Mononuclear cell (primary cell): ENCODE measurements around the gene ITGB1. TPM values are rescaled to one million over a fixed set of nuclear protein-coding genes. Genes with fewer than 3 reads are reported as not detected.

ENCODE experiments used
- H3K27me3 ChIP-seq: 2 replicates; pipeline ENCODE4 v1.6.0; 2011; ENCODE audit warnings: low read length, control low read depth; ENCODE audit not compliant: insufficient read depth
- H3K4me1 ChIP-seq: 2 replicates; pipeline ENCODE4 v1.5.1; 2011; ENCODE audit warnings: mild to moderate bottlenecking, low read length, control low read depth; ENCODE audit not compliant: insufficient read depth
- H3K4me3 ChIP-seq: 2 replicates; pipeline ENCODE4 v1.5.1; 2011; ENCODE audit warnings: mild to moderate bottlenecking, low read length, moderate library complexity
- H3K9me3 ChIP-seq: 2 replicates; pipeline ENCODE4 v1.5.1; 2011; ENCODE audit warnings: low read depth, mild to moderate bottlenecking, control low read depth, low read length
- total RNA-seq: library from RNA; depleted of rRNA; stranded (reverse); fragments of >200 nt; gene quantifications from one replicate; pipeline ENCODE4 v1.2.3, GENCODE V29; 2012

Gene ITGB1
- total RNA-seq, 1 donor, result 214 TPM

GRCh38 chr10:32953277-32953927 lies 4.6 kb downstream of the ITGB1 start:
- H3K4me3 ChIP-seq, result no peak overlapping the region
- H3K4me1 ChIP-seq, result peaks cover 49% of the 10 kb centered on the region
- no peaks in the 10 kb centered on the region for H3K27me3 ChIP-seq
- H3K9me3 ChIP-seq, result no peaks in the 10 kb centered on the region

- Histone ChIP-seq H3K9me3 (no peaks in the 10 kb centered on the region), H3K27me3 (no peaks in the 10 kb centered on the region), H3K4me3 (no peak overlapping the region), H3K4me1 (peaks cover 50% of the 10 kb centered on the region)
These were observed 5.3 kb downstream of the ITGB1 start for GRCh38 chr10:32952541-32953276.

- Histone ChIP-seq H3K27me3 (no peaks in the 10 kb centered on the region), H3K9me3 (no peaks in the 10 kb centered on the region), H3K4me1 (peaks cover 48% of the 10 kb centered on the region), H3K4me3 (no peak overlapping the region)
These were observed 5.9 kb downstream of the ITGB1 start for GRCh38 chr10:32952094-32952493.

DNA sequence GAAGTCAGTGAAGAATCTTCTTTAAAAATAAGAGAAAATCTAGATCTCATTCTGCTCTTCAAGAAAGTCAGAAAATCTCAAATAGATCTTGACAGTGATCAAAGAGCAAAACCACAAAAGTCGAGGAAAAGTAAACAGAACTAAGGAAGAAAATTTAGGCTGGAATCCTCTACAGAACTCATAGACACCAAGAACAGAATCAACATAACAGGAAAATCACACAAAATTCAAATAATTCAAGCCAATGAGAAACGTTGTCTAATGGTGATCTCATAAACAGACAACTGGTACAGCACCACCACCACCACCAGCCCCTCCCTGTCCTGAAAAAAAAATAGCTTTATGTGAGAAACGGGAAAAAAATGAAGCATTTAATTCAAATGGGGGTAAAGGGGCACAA lies 6.9 kb downstream of the ITGB1 start:
- no peaks in the 10 kb centered on the region for H3K9me3 ChIP-seq
- H3K4me3 ChIP-seq, result no peak overlapping the region
- H3K27me3 ChIP-seq, result no peaks in the 10 kb centered on the region
- H3K4me1 ChIP-seq, result peaks cover 42% of the 10 kb centered on the region

GRCh38 chr10:32950591-32951108 lies 7.4 kb downstream of the ITGB1 start:
- H3K4me3 ChIP-seq, result no peak overlapping the region
- H3K4me1 ChIP-seq, result peaks cover 42% of the 10 kb centered on the region
- H3K9me3 ChIP-seq, result no peaks in the 10 kb centered on the region
- H3K27me3 ChIP-seq, result no peaks in the 10 kb centered on the region

DNA sequence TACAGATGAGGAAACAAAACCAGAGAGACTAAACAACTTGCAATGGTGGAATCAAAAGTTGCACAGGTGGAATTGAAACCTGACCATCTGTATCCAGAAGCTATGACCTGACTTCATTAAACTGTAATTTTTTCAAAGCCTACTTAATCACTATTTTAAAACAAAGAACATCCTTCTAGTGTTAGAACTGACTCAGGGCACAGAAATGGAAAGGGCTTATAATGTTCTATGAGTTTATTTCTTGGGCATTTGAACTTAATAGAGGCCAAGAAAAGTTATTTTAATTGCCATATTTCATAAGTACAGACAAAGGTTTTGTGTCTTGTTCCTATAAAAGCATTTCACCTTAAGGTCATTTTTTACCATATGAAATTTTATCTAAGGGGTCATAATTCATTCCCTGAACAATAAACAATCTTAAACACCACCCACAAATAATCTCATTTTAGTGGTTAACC lies 8.8 kb downstream of the ITGB1 start:
- Histone ChIP-seq H3K27me3 (no peaks in the 10 kb centered on the region), H3K4me3 (no peak overlapping the region), H3K4me1 (peaks cover 38% of the 10 kb centered on the region), H3K9me3 (no peaks in the 10 kb centered on the region)

DNA sequence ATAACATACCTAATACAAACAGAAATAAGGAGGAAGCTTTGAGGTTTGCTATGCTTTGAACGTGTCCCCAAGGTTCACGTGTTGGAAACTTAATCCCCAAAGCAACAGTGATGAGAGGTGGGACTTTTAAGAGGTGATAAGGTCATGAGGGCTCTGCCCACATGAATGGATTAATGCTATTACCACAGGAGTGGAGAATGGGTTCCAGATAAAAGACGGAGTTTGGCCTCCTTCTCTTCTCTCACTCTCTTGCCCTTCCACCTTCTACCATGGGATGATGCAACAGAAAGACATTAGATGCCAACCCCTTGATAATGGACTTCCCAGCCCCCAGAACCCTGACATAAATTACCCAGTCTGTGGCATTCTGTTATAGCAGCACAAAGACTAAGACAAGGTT lies 9.6 kb downstream of the ITGB1 start:
- Histone ChIP-seq H3K4me3 (no peak overlapping the region), H3K9me3 (no peaks in the 10 kb centered on the region), H3K4me1 (peaks cover 38% of the 10 kb centered on the region), H3K27me3 (no peaks in the 10 kb centered on the region)

DNA sequence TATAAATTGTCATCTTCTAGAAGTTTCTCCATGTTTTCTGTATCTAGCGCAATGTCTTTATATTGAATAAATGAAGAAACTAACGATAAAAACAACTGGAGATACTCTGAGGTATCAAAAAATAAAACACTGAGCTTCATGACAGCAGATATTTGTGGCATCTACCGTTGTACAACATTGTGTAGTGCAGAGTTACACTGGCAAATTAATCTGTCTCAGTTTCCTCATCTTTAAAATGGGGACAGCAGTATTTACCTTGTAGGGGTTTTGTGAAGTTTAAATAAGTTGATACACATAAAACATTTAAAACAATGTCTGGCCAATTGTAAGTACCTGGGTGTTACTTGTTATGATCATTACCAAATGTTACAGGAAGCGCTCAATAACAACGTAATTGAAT lies 10.4 kb downstream of the ITGB1 start:
- peaks cover 44% of the 10 kb centered on the region for H3K4me1 ChIP-seq
- H3K4me3 ChIP-seq, result no peak overlapping the region
- no peaks in the 10 kb centered on the region for H3K9me3 ChIP-seq
- H3K27me3 ChIP-seq, result no peaks in the 10 kb centered on the region

- no peak overlapping the region for H3K4me3 ChIP-seq
- peaks cover 50% of the 10 kb centered on the region for H3K4me1 ChIP-seq
- H3K9me3 ChIP-seq, result no peaks in the 10 kb centered on the region
- no peaks in the 10 kb centered on the region for H3K27me3 ChIP-seq
These were observed 11.9 kb downstream of the ITGB1 start for GRCh38 chr10:32946108-32946507.

GRCh38 chr10:32943854-32944661 lies 14.0 kb downstream of the ITGB1 start:
- Histone ChIP-seq H3K9me3 (no peaks in the 10 kb centered on the region), H3K4me1 (peaks cover 60% of the 10 kb centered on the region), H3K27me3 (no peaks in the 10 kb centered on the region), H3K4me3 (no peak overlapping the region)

DNA sequence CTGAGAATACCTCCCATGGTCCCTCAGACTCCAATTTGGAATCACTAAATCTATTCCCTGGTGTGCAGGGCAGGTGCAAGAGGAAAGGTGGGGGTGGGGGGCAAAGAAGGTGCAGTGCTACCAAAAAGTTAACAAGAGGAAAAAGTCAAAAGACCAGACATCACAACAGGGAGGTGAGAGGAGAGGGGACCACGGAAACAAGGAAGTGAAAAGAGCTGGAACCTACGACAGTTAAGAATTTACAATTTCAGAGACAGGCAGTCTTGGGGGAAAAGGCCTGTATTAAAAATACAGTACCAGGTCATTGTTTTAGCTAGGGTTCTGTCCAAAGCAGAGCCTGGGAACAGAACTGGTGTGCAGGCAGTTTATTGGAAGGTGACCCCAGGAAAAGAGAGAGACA lies 14.6 kb downstream of the ITGB1 start:
- Histone ChIP-seq H3K4me3 (no peak overlapping the region), H3K9me3 (no peaks in the 10 kb centered on the region), H3K4me1 (peaks cover 63% of the 10 kb centered on the region), H3K27me3 (no peaks in the 10 kb centered on the region)

DNA sequence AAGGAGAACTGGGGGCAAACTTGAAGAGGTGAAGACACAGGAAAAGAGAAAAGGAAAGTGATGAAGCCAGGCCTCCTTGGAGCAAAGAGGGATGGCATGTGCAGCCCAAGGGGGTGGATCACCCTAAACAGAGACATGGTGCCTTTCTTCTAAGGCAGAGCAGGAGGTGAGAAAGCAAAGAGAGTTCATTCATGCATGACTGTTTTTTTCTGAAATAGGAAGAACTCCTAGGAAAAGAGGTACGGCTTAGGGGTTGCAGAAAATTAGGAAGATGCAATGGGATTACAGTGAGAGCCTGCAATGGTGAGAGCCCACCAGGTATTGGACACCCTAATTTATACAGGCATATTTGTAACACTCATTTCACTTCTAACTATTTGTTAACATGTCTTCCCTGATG lies 15.9 kb downstream of the ITGB1 start:
- Histone ChIP-seq H3K4me1 (peaks cover 69% of the 10 kb centered on the region), H3K9me3 (no peaks in the 10 kb centered on the region), H3K4me3 (no peak overlapping the region), H3K27me3 (no peaks in the 10 kb centered on the region)

DNA sequence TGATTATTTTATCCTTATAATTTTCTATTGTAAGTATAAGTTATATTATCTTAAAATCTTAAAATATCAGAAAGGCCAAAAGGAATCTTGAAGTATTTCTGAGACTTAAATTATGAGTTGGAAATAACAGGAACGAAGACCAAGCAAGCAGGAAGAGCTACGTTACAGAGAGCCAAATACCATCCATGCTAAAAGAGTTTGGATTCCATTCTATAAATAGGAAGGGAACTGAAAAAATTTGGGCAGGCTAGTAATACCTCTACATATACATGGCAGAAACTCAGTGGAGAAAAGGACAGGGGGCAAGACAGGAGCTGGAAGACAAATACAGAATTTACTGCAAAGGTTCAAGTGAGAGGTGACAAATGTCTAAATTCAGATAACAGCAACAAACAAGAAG lies 16.7 kb downstream of the ITGB1 start:
- H3K4me3 ChIP-seq, result no peak overlapping the region
- H3K9me3 ChIP-seq, result no peaks in the 10 kb centered on the region
- H3K27me3 ChIP-seq, result no peaks in the 10 kb centered on the region
- H3K4me1 ChIP-seq, result peaks cover 67% of the 10 kb centered on the region

DNA sequence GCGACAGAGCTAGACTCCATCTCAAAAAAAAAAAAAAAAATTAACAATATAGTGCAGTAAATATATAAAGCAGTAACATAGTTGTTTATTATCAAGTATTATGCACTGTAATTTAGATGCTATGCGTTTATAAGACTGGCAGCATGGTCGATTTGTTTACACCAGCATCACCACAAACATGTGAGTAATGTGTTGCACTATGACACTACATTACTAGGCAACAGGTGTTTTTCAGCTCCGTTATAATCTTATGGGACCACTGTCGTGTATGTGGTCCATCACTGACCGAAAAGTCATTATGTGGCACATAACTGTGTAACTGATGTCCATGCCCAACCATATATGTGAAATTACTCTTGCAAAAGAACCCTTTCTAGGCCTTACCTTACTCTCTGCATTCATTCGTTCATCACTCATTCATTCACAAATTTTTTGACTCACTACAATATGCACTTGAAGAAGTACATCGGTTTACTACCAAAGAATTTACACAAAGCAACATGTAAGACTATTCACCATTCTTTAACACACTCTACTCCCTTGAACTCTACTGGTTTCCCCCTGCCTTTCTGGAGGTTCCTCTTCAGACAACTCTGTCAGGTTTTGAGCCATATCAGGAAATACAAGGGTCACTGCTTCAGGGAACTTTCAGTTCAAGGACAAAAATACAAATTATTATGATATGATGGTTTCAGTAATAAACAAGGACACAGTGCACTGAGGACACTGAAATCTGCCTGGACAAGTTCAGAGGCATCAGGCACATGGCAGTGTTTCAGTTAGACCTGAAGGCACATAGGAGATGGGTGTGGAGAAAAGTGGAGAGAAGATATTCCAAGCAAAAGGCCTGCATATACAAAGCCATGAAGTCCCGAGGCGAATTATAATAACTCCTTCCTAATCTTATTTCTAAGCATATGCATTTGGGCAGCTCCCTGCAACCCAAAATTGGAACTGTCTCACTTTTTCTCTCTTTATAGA lies 17.4 kb downstream of the ITGB1 start:
- H3K4me1 ChIP-seq, result peaks cover 65% of the 10 kb centered on the region
- no peak overlapping the region for H3K4me3 ChIP-seq
- H3K9me3 ChIP-seq, result no peaks in the 10 kb centered on the region
- H3K27me3 ChIP-seq, result no peaks in the 10 kb centered on the region
